K562 (cell line): Measurements from ENCODE around the gene VARS1. TPM values are rescaled to one million over a fixed set of nuclear protein-coding genes. Genes with fewer than 3 reads are reported as not detected.
A peak's percentile ranks its signal among the peaks of the same experiment; 100 is the strongest.

ENCODE experiments used
- DACH1 ChIP-seq: fragments of 450-650 bp; IDR thresholded peaks from 2 replicates; pipeline ENCODE4 v1.6.1; 2018; ENCODE audit not compliant: partially characterized antibody
- HDAC1 ChIP-seq, 2 experiments: fragments of 450-650 bp; IDR thresholded peaks; 2 replicates each; pipeline ENCODE4 v1.6.1; 2016 to 2017; ENCODE audit warnings: inconsistent platforms in 1 of 2, mild to moderate bottlenecking in 1 of 2, moderate library complexity in 1 of 2
- KLF16 ChIP-seq: IDR thresholded peaks from 2 replicates; pipeline ENCODE4 v1.6.1; 2016; ENCODE audit warnings: antibody characterized with exemption
- MTF1 ChIP-seq: fragments of 250-450 bp; sonication (Bioruptor Pico); IDR thresholded peaks from 2 replicates; pipeline ENCODE4 v1.9.0; 2021; ENCODE audit warnings: moderate library complexity, mild to moderate bottlenecking, inconsistent platforms, borderline replicate concordance
- NONO ChIP-seq, 2 experiments: fragments of 200-400 bp in 1 of 2; fragments of 450-650 bp in 1 of 2; formaldehyde crosslinking in 1 of 2; IDR thresholded peaks; 2 replicates each; pipeline ENCODE4 v1.6.1; 2017; ENCODE audit warnings: low read depth in 2 of 2, mild to moderate bottlenecking in 2 of 2, moderate library complexity in 2 of 2, low read length in 1 of 2
- NR2C1 ChIP-seq, 2 experiments: fragments of 450-650 bp; IDR thresholded peaks; 2 replicates each; pipeline ENCODE4 v1.6.1; 2017; ENCODE audit warnings: mild to moderate bottlenecking in 2 of 2, antibody characterized with exemption in 1 of 2, inconsistent platforms in 1 of 2, missing compliant biosample characterization in 1 of 2, missing genetic modification characterization in 1 of 2
- PHB2 ChIP-seq: fragments of 450-650 bp; IDR thresholded peaks from 2 replicates; pipeline ENCODE4 v1.6.1; 2017; ENCODE audit warnings: low read depth
- RBFOX2 ChIP-seq: fragments of 200-400 bp; formaldehyde crosslinking; IDR thresholded peaks from 2 replicates; pipeline ENCODE4 v1.6.1; 2017; ENCODE audit warnings: low read depth, mild to moderate bottlenecking, low read length, moderate library complexity
- RBM14 ChIP-seq: fragments of 200-400 bp; formaldehyde crosslinking; IDR thresholded peaks from 2 replicates; pipeline ENCODE4 v1.6.1; 2018; ENCODE audit warnings: low read depth, mild to moderate bottlenecking, low read length, moderate library complexity, borderline replicate concordance; ENCODE audit not compliant: insufficient read depth
- RBM25 ChIP-seq: fragments of 200-400 bp; formaldehyde crosslinking; IDR thresholded peaks from 2 replicates; pipeline ENCODE4 v1.6.1; 2018; ENCODE audit warnings: low read length, low read depth, moderate library complexity; ENCODE audit not compliant: severe bottlenecking
- RCOR1 ChIP-seq, 2 experiments: IDR thresholded peaks; 2 replicates each; pipeline ENCODE4 v1.6.1; 2012; ENCODE audit warnings: low read depth in 2 of 2, low read length in 2 of 2, borderline replicate concordance in 1 of 2, improper control_type of control experiment in 1 of 2
- TCFL5 ChIP-seq: fragments of 250-450 bp; sonication (Bioruptor Pico); conservative IDR thresholded peaks from 2 replicates; pipeline ENCODE4 v1.6.1; 2021; ENCODE audit warnings: mild to moderate bottlenecking, moderate library complexity, matching md5 sums
- TOE1 ChIP-seq, 2 experiments: fragments of 450-650 bp in 1 of 2; sonication (generic) in 1 of 2; formaldehyde crosslinking in 1 of 2; IDR thresholded peaks; 2 replicates each; pipeline versions ENCODE4 v1.7.1 to v1.8.0; 2016 to 2022; ENCODE audit warnings: borderline replicate concordance in 2 of 2, mild to moderate bottlenecking in 2 of 2, antibody characterized with exemption in 1 of 2, inconsistent platforms in 1 of 2, low read depth in 1 of 2, missing genetic modification reagents in 1 of 2, moderate library complexity in 1 of 2
- ZNF175 ChIP-seq: fragments of 200-800 bp; sonication (Bioruptor generic); IDR thresholded peaks from 2 replicates; pipeline ENCODE4 v1.6.1; 2016; ENCODE audit warnings: low read depth, mild to moderate bottlenecking, missing genetic modification characterization, missing compliant biosample characterization
- ZNF668 ChIP-seq: fragments of 250-450 bp; sonication (Bioruptor Pico); IDR thresholded peaks from 2 replicates; pipeline ENCODE4 v1.8.0; 2022; ENCODE audit warnings: mild to moderate bottlenecking, inconsistent platforms
- ZNF699 ChIP-seq: fragments of 250-450 bp; sonication (Bioruptor Pico); IDR thresholded peaks from 2 replicates; pipeline ENCODE4 v1.8.0; 2021; ENCODE audit warnings: mild to moderate bottlenecking, moderate library complexity; ENCODE audit not compliant: insufficient replicate concordance
- polyA plus RNA-seq, 8 experiments: library from polyadenylated mRNA; depleted of rRNA in 4 of 8; stranded (reverse) in 5 of 8; unstranded in 3 of 8; fragments of >200 nt; fragmentation: Nextera tagmentation in 2 of 8; fragmentation: Illumina TruSeq in 1 of 8; extraction: Ambion mirVana in 2 of 8; extraction: Trizol in 1 of 8; gene quantifications; 2 replicates each; pipeline versions ENCODE4 v1.2.1 to v1.2.3, GENCODE V29; 2011 to 2014; ENCODE audit warnings: inconsistent platforms in 1 of 8, missing spikeins in 1 of 8
- total RNA-seq, 7 experiments: library from RNA; depleted of rRNA in 6 of 7; stranded (reverse); fragments of >200 nt in 6 of 7; fragmentation: Illumina TruSeq in 2 of 7; extraction: Trizol in 2 of 7; gene quantifications; 2 replicates each; pipeline versions ENCODE4 v1.2.1 to v1.2.3, GENCODE V29; 2011 to 2021; ENCODE audit warnings: low replicate concordance in 1 of 7
- TF ChIP-seq, protein P1 (sequence below): fragments of 200-800 bp; sonication (Bioruptor generic); IDR thresholded peaks from 2 replicates; pipeline ENCODE4 v1.6.1; 2017; ENCODE audit warnings: missing genetic modification characterization, missing compliant biosample characterization
- TF ChIP-seq, protein P2 (sequence below): fragments of 450-650 bp; IDR thresholded peaks from 2 replicates; pipeline ENCODE4 v1.7.1; 2018; ENCODE audit warnings: mild to moderate bottlenecking, low read depth; ENCODE audit not compliant: partially characterized antibody
- TF ChIP-seq, protein P3 (sequence below): fragments of 250-450 bp; sonication (Bioruptor Pico); IDR thresholded peaks from 2 replicates; pipeline ENCODE4 v1.8.0; 2021; ENCODE audit warnings: moderate library complexity, mild to moderate bottlenecking, inconsistent platforms

VARS1 gene
- total and polyA plus RNA-seq, 9 of the 15 experiments (the other 6 are each of a cell fraction or from before 2014, with no cell fraction given) = 2.9 to 488 (median 130) TPM

DNA sequence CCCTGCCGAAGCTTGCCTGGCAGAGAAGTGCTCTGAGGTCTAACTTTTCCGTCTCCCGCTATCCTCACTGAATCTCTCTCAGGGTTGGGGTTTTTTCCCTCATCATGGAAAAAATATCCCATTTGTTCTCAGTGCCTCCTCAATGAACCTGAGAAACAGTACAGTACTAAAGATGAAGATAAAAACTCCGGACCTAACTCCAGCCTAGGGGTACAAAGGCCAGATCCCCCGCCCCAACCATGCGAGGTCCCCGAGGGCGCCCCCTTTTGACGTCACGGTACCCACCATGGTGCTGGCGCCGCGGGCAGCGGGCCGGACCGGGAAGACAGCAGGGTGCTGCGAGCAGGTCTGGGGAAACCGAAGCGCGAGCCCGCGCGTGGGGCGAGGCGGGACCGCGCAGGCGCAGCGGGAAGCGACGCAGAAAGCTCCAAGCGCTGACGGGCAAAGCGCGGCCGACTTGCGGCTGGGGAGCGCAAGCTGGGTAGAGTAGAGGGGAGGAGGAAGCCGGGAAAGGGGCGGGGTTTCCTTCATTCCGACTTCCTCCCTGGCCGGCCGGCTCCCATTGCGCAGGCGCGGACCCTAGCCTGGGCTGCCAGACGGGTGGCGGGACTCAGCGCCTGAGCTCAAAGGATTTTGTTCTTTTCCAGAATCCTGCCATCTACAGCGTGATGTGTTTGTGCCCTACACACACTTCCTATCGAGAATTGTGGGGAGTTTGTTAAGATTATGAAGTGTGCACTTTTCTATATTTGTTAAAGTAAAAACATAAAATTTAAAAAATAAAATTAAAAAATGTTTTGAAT is 11.1 kb upstream of the VARS1 start, which contains the start of gene LSM2 (continued):
- TF ChIP-seq, protein P1, sequence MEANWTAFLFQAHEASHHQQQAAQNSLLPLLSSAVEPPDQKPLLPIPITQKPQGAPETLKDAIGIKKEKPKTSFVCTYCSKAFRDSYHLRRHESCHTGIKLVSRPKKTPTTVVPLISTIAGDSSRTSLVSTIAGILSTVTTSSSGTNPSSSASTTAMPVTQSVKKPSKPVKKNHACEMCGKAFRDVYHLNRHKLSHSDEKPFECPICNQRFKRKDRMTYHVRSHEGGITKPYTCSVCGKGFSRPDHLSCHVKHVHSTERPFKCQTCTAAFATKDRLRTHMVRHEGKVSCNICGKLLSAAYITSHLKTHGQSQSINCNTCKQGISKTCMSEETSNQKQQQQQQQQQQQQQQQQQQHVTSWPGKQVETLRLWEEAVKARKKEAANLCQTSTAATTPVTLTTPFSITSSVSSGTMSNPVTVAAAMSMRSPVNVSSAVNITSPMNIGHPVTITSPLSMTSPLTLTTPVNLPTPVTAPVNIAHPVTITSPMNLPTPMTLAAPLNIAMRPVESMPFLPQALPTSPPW = peak; percentile 91
- TF ChIP-seq ZNF699 (CRISPR knock-in tag) (no peak), RBM14 (peak; percentile 95; the same call in 1 of the 2 replicates), DACH1 (no peak), PHB2 (no peak), ZNF668 (CRISPR knock-in tag) (no peak; the same call in 1 of the 2 replicates), NONO (IDR thresholded peaks at IDR 0.05; ENCODE audit: low read depth in 2 of 2, low read length in 1 of 2) (peak in 1 of 2 experiments; percentile 44; a peak in 1 of 4 replicates), KLF16 (no peak), ZNF175 (peak; percentile 17; the same call in 1 of the 2 replicates), RCOR1 (IDR thresholded peaks at IDR 0.05; ENCODE audit: borderline replicate concordance in 1 of 2, low read depth in 2 of 2, low read length in 2 of 2) (0 out of 4 replicates have a peak, but pooled peaks have one; percentile 6 to 53), TCFL5 (CRISPR knock-in tag) (no peak; the same call in 1 of the 2 replicates), NR2C1 (IDR thresholded peaks at IDR 0.05) (no peak), NR2C1 (tag; IDR thresholded peaks at IDR 0.05) (no peak), RBM25 (no peak), TOE1 (IDR thresholded peaks at IDR 0.05; ENCODE audit: borderline replicate concordance) (peak; percentile 78; the same call in 1 of the 2 replicates), TOE1 (CRISPR knock-in tag; IDR thresholded peaks at IDR 0.05; ENCODE audit: borderline replicate concordance, low read depth) (no peak), RBFOX2 (peak; percentile 98), HDAC1 (IDR thresholded peaks at IDR 0.05) (peak; percentile 68 to 99; a peak in 3 of 4 replicates), MTF1 (CRISPR knock-in tag) (no peak)
- TF ChIP-seq, protein P2, sequence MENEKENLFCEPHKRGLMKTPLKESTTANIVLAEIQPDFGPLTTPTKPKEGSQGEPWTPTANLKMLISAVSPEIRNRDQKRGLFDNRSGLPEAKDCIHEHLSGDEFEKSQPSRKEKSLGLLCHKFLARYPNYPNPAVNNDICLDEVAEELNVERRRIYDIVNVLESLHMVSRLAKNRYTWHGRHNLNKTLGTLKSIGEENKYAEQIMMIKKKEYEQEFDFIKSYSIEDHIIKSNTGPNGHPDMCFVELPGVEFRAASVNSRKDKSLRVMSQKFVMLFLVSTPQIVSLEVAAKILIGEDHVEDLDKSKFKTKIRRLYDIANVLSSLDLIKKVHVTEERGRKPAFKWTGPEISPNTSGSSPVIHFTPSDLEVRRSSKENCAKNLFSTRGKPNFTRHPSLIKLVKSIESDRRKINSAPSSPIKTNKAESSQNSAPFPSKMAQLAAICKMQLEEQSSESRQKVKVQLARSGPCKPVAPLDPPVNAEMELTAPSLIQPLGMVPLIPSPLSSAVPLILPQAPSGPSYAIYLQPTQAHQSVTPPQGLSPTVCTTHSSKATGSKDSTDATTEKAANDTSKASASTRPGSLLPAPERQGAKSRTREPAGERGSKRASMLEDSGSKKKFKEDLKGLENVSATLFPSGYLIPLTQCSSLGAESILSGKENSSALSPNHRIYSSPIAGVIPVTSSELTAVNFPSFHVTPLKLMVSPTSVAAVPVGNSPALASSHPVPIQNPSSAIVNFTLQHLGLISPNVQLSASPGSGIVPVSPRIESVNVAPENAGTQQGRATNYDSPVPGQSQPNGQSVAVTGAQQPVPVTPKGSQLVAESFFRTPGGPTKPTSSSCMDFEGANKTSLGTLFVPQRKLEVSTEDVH = peak; percentile 81
- TF ChIP-seq, protein P3, sequence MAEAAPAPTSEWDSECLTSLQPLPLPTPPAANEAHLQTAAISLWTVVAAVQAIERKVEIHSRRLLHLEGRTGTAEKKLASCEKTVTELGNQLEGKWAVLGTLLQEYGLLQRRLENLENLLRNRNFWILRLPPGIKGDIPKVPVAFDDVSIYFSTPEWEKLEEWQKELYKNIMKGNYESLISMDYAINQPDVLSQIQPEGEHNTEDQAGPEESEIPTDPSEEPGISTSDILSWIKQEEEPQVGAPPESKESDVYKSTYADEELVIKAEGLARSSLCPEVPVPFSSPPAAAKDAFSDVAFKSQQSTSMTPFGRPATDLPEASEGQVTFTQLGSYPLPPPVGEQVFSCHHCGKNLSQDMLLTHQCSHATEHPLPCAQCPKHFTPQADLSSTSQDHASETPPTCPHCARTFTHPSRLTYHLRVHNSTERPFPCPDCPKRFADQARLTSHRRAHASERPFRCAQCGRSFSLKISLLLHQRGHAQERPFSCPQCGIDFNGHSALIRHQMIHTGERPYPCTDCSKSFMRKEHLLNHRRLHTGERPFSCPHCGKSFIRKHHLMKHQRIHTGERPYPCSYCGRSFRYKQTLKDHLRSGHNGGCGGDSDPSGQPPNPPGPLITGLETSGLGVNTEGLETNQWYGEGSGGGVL = no peak
